ENCODE measurements around the gene TCL1A. TPM values are rescaled to one million over a fixed set of nuclear protein-coding genes. Genes with fewer than 3 reads are reported as not detected.
"Not testable (repeated sequence)": the region's sequence is repeated elsewhere in the genome, so short reads cannot be mapped to it uniquely, and the experiment has no call there.

The TCL1A gene
- total RNA-seq, 4 donors from 2014 or later = not detected

DNA sequence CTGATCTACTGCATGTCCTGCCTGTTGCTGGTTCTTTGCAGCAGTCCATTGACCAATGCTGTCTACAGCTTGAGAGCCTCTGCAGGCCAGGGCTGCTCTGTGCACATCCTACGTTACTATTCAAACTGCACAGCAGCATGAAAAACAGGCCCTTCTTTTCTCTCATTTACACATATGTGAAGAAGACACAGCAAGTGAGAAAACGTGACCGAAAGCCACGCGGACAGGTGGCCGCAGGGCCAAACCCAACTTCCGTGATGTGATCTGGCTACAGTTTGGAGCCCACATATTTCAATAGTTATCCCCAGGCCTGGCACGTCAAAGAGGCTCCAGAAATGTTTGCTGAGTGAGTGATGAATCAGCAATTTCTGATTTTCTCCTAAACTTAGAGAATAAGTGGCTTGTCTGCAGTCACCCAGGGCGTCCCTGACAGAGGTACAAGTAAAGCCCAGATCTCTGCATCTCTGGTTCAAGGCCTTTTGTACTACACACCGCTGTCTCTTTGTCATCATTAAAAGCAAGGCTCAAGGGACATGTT is 45.6 kb downstream of the TCL1A start:
- no peak for DNase-seq (ENCODE audit: low spot score in 2 of 2)
- no peaks in the 10 kb centered on the region for H3K36me3 ChIP-seq
- H3K27me3 ChIP-seq = no peaks in the 10 kb centered on the region
- 75% methylated on average over 10 of the region's 10 CpGs for WGBS, 2 donors
- no peaks in the 10 kb centered on the region for H3K9me3 ChIP-seq
- no peak overlapping the region for H3K4me3 ChIP-seq
- no peak overlapping the region for H3K27ac ChIP-seq
- H3K4me1 ChIP-seq = no peaks in the 10 kb centered on the region
- TF ChIP-seq, protein P1, sequence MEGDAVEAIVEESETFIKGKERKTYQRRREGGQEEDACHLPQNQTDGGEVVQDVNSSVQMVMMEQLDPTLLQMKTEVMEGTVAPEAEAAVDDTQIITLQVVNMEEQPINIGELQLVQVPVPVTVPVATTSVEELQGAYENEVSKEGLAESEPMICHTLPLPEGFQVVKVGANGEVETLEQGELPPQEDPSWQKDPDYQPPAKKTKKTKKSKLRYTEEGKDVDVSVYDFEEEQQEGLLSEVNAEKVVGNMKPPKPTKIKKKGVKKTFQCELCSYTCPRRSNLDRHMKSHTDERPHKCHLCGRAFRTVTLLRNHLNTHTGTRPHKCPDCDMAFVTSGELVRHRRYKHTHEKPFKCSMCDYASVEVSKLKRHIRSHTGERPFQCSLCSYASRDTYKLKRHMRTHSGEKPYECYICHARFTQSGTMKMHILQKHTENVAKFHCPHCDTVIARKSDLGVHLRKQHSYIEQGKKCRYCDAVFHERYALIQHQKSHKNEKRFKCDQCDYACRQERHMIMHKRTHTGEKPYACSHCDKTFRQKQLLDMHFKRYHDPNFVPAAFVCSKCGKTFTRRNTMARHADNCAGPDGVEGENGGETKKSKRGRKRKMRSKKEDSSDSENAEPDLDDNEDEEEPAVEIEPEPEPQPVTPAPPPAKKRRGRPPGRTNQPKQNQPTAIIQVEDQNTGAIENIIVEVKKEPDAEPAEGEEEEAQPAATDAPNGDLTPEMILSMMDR (IDR thresholded peaks at IDR 0.05) = no peak

DNA sequence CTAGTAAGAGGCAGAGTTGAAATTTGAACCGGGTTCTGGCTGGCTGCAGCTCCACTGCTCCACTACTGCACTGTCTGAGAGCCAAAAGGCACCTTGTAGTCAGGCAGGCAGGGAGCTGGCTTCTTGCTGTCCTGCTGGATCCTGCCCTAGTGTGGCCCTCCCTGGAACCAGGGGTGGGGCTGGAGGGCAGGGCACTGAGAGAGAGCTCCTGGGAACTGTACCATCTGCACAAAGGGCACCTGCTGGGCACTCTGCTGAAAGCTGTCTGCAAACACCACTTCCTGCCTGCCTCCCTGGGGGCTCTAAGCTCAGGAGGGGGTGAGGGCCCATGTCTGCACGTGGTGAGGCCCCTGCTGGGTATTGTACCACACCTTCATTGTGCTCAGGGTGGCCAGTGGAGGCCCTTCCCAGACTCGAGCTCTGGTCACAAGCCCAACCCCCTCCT is 46.7 kb downstream of the TCL1A start:
- Histone ChIP-seq H3K9me3 (no peaks in the 10 kb centered on the region), H3K4me1 (no peaks in the 10 kb centered on the region), H3K27ac (no peak overlapping the region), H3K4me3 (no peak overlapping the region), H3K36me3 (no peaks in the 10 kb centered on the region), H3K27me3 (no peaks in the 10 kb centered on the region)
- TF ChIP-seq, protein P1 (IDR thresholded peaks at IDR 0.05) = no peak
- no peak for TF ChIP-seq EP300 (IDR thresholded peaks at IDR 0.05)
- no peak for TF ChIP-seq POLR2A (IDR thresholded peaks at IDR 0.05)
- 19 to 26% methylated on average over 2 to 3 of the region's 3 CpGs for WGBS, 2 donors
- no peak for DNase-seq (ENCODE audit: low spot score in 2 of 2)

DNA sequence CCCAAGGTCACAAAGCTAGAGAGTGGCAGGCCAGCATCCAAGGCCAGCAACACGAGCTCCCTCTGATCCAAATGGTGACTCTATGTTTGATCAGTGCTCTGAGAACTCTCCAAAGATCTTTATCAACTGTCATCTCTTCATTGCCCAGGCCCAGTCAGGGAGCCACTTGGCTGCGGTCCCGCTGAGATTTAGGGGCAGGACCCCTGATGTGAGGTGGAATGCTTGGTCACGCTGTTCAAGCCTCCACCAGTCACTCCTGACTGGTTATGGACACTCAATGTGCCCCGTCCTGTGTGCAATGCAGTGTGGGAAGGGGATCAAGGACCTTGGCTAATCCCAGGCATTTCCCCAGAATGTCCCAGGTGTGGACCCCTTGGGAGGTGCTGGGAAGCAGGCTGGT is 47.5 kb downstream of the TCL1A start:
- no peaks in the 10 kb centered on the region for H3K9me3 ChIP-seq

DNA sequence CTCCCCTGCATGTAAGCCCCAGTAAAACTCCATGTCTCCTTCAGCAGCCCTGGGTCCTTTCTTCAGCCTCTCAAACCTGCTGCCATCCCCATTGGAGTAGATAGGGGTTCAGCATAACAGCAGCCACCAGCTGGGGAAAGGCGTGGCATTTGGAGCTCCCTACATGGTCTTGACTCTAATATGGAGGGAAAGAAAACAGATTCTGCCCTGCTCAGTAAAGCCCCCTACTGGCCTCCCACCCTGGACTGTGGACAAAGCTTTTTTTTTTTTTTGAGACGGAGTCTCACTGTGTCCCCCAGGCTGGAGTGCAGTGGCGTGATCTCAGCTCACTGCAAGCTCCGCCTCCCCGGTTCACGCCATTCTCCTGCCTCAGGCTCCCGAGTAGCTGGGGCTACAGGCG is 48.4 kb downstream of the TCL1A start:
- 60 to 62% methylated on average over 8 of the region's 8 CpGs for WGBS, 2 donors
- DNase-seq (ENCODE audit: low spot score in 2 of 2); H3K27ac ChIP-seq: not testable (repeated sequence)

More for the DNA sequence above, 47.5 kb downstream of the TCL1A start:
- TF ChIP-seq, protein P1 (IDR thresholded peaks at IDR 0.05) = no peak
- no peaks in the 10 kb centered on the region for H3K36me3 ChIP-seq
- no peaks in the 10 kb centered on the region for H3K4me1 ChIP-seq
- WGBS, 2 donors = 83% methylated on average over 5 of the region's 5 CpGs
- H3K4me3 ChIP-seq = no peak overlapping the region
- no peaks in the 10 kb centered on the region for H3K27me3 ChIP-seq
- H3K27ac ChIP-seq = no peak overlapping the region
- DNase-seq (ENCODE audit: low spot score in 2 of 2) = no peak

DNA sequence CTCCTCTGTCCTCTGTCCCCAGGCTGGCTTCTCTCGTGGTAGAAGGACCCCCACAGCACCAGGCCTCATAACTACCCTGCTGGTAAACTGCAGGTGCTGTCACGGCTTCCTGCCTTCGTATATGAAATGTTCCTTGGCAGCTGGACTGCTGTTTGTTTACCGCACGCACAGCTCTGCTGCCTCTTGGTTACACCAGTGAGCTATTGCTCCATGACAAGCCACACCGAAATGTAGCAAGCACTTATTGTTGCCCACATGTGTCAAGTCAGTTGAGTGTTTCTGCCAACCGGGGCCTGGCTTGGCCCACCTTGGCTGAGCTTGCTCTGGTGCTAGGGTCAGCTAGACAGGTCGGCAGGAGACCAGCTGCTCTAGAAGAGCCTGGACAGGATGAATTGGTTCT is 49.4 kb downstream of the TCL1A start:
- no peak for TF ChIP-seq POLR2A (IDR thresholded peaks at IDR 0.05)
- TF ChIP-seq, protein P1 (IDR thresholded peaks at IDR 0.05) = no peak
- TF ChIP-seq EP300 (IDR thresholded peaks at IDR 0.05) = no peak
- no peak overlapping the region for H3K27ac ChIP-seq
- no peaks in the 10 kb centered on the region for H3K27me3 ChIP-seq
- 74 to 81% methylated on average over 8 of the region's 8 CpGs for WGBS, 2 donors
- no peak for DNase-seq (ENCODE audit: low spot score in 2 of 2)
- no peaks in the 10 kb centered on the region for H3K36me3 ChIP-seq
- no peaks in the 10 kb centered on the region for H3K4me1 ChIP-seq
- H3K9me3 ChIP-seq = no peaks in the 10 kb centered on the region
- H3K4me3 ChIP-seq = no peak overlapping the region

More for the DNA sequence above, 48.4 kb downstream of the TCL1A start:
- not testable (repeated sequence) for H3K36me3 ChIP-seq, H3K27me3 ChIP-seq, H3K4me3 ChIP-seq, H3K4me1 ChIP-seq, H3K9me3 ChIP-seq

DNA sequence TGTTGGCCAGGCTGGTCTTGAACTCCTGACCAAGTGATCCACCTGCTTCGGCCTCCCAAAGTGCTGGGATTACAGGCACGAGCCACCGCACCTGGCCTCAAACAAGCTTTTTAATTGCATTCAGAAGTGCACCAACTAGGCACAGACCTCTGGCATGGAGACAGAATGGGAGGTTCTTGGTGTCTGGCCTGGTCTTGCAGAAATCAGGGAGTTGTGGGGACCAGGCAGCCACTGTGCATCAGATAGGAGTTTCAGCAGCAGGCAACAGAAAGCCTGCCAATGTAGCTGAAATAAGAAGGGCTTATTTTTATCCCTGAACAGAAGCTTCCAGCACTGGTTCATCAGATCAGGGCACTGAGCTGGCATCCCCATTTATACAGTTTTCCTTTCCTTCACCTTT is 49.9 kb downstream of the TCL1A start:
- H3K27ac ChIP-seq = no peak overlapping the region
- H3K4me1 ChIP-seq = no peaks in the 10 kb centered on the region
- H3K9me3 ChIP-seq = no peaks in the 10 kb centered on the region
- H3K27me3 ChIP-seq = no peaks in the 10 kb centered on the region
- no peak for DNase-seq (ENCODE audit: low spot score in 2 of 2)
- H3K36me3 ChIP-seq = no peaks in the 10 kb centered on the region
- WGBS, 2 donors = 92% methylated on average over 3 of the region's 3 CpGs
- TF ChIP-seq EP300 (IDR thresholded peaks at IDR 0.05) (no peak), POLR2A (IDR thresholded peaks at IDR 0.05) (no peak)
- TF ChIP-seq, protein P1 (IDR thresholded peaks at IDR 0.05) = no peak
- H3K4me3 ChIP-seq = no peak overlapping the region
